CD14-positive monocyte (primary cell): ENCODE measurements around the gene RGS19. TPM values are rescaled to one million over a fixed set of nuclear protein-coding genes. Genes with fewer than 3 reads are reported as not detected.
A peak's percentile ranks its signal among the peaks of the same experiment; 100 is the strongest.

Source experiments
- DNase-seq, 3 donors: peaks; one replicate each; pipeline ENCODE4 v3.0.0-alpha.2; 2011 to 2022
- H2AFZ ChIP-seq: 2 replicates; pipeline ENCODE4 v1.6.0; 2012; ENCODE audit warnings: mild to moderate bottlenecking, low read depth, low read length, inconsistent platforms; ENCODE audit not compliant: insufficient read depth, poor library complexity, severe bottlenecking
- H3K27ac ChIP-seq, 2 donors: 1 replicate in 1 of 2; 2 replicates in 1 of 2; pipeline ENCODE4 v1.5.1; 2012 to 2013; ENCODE audit warnings: low read length in 2 of 2, control low read depth in 1 of 2, inconsistent platforms in 1 of 2, low read depth in 1 of 2, mild to moderate bottlenecking in 1 of 2
- H3K27me3 ChIP-seq, 2 donors: one replicate each; pipeline versions ENCODE4 v1.6.0 to v1.6.1; 2011 to 2013; ENCODE audit warnings: low read length in 2 of 2; ENCODE audit not compliant: control insufficient read depth in 2 of 2, insufficient read depth in 2 of 2
- H3K36me3 ChIP-seq, 2 donors: replicated peaks in 1 of 2; 1 replicate in 1 of 2; 2 replicates in 1 of 2; pipeline versions ENCODE4 v1.5.1 to v1.6.1; 2012 to 2013; ENCODE audit warnings: low read length in 2 of 2, control low read depth in 1 of 2, inconsistent platforms in 1 of 2, mild to moderate bottlenecking in 1 of 2; ENCODE audit not compliant: insufficient read depth in 2 of 2, control insufficient read depth in 1 of 2
- H3K4me1 ChIP-seq, 2 donors: 1 replicate in 1 of 2; 2 replicates in 1 of 2; pipeline versions ENCODE4 v1.5.1 to v1.6.1; 2012 to 2013; ENCODE audit warnings: low read length in 2 of 2, control low read depth in 1 of 2, inconsistent platforms in 1 of 2, mild to moderate bottlenecking in 1 of 2, moderate library complexity in 1 of 2; ENCODE audit not compliant: insufficient read depth in 2 of 2, control insufficient read depth in 1 of 2
- H3K4me2 ChIP-seq: replicated peaks from 2 replicates; pipeline ENCODE3; 2012; ENCODE audit warnings: low read length, moderate library complexity, mild to moderate bottlenecking; ENCODE audit not compliant: poor library complexity, severe bottlenecking; ENCODE audit errors: extremely low read depth
- H3K4me3 ChIP-seq, 3 experiments: fragments of 200-600 bp in 1 of 3; sonication (generic) in 1 of 3; replicated peaks in 1 of 3; 1 replicate in 2 of 3; 2 replicates in 1 of 3; pipeline ENCODE4 v1.5.1; 2011 to 2013; ENCODE audit warnings: low read length in 3 of 3, mild to moderate bottlenecking in 3 of 3, control low read depth in 2 of 3, low read depth in 2 of 3, inconsistent platforms in 1 of 3, moderate library complexity in 1 of 3
- H3K79me2 ChIP-seq: 2 replicates; pipeline ENCODE4 v1.6.0; 2012; ENCODE audit warnings: mild to moderate bottlenecking, control low read depth, inconsistent platforms, low read length, moderate library complexity; ENCODE audit not compliant: insufficient read depth
- H3K9ac ChIP-seq: 2 replicates; pipeline ENCODE4 v1.6.0; 2017; ENCODE audit warnings: low read length, mild to moderate bottlenecking; ENCODE audit not compliant: insufficient read depth, poor library complexity, severe bottlenecking
- H3K9me3 ChIP-seq, 2 donors: replicated peaks in 1 of 2; 1 replicate in 1 of 2; 2 replicates in 1 of 2; pipeline versions ENCODE4 v1.5.1 to v1.6.1; 2012 to 2013; ENCODE audit warnings: low read length in 2 of 2, control low read depth in 1 of 2; ENCODE audit not compliant: control insufficient read depth in 1 of 2, insufficient read depth in 1 of 2
- H4K20me1 ChIP-seq: 2 replicates; pipeline ENCODE4 v1.6.0; 2012; ENCODE audit warnings: mild to moderate bottlenecking, low read length, control low read depth, moderate library complexity; ENCODE audit not compliant: insufficient read depth
- H3K27ac Mint-ChIP-seq, 7 donors: one replicate each; pipeline ENCODE4 v1.8.0; 2020; ENCODE audit warnings: mild to moderate bottlenecking in 7 of 7, mixed read lengths in 7 of 7, moderate library complexity in 6 of 7, inconsistent platforms in 2 of 7
- H3K27me3 Mint-ChIP-seq, 3 donors: one replicate each; pipeline ENCODE4 v1.8.0; 2021 to 2022; ENCODE audit warnings: low read depth in 3 of 3, mild to moderate bottlenecking in 3 of 3, mixed read lengths in 3 of 3, moderate library complexity in 3 of 3, inconsistent platforms in 1 of 3
- H3K36me3 Mint-ChIP-seq, 2 donors: one replicate each; pipeline ENCODE4 v1.8.0; 2020; ENCODE audit warnings: mixed read lengths in 2 of 2, inconsistent platforms in 1 of 2, mild to moderate bottlenecking in 1 of 2
- H3K4me1 Mint-ChIP-seq: one replicate; pipeline ENCODE4 v1.8.0; 2020; ENCODE audit warnings: mild to moderate bottlenecking, mixed read lengths
- H3K4me3 Mint-ChIP-seq, 2 donors: one replicate each; pipeline ENCODE4 v1.8.0; 2020; ENCODE audit warnings: mild to moderate bottlenecking in 2 of 2, mixed read lengths in 2 of 2, moderate library complexity in 1 of 2
- H3K9me3 Mint-ChIP-seq, 7 donors: one replicate each; pipeline ENCODE4 v1.8.0; 2020 to 2022; ENCODE audit warnings: mixed read lengths in 7 of 7, mild to moderate bottlenecking in 6 of 7, moderate library complexity in 6 of 7, inconsistent platforms in 2 of 7
- WGBS: methylation state at CpG from one replicate; pipeline ENCODE4 v1.1.5; 2013; ENCODE audit warnings: missing lambda C conversion rate; ENCODE audit not compliant: insufficient coverage; 5-methylcytosine and 5-hydroxymethylcytosine counted together
- intact Hi-C, 2 donors: fragments of 100-400 bp; cut with micrococcal nuclease; formaldehyde crosslinking; loops; one replicate each; pipeline versions ENCODE4 v1.15.0 to v1.15.1; 2023
- polyA plus RNA-seq, 3 donors: library from polyadenylated mRNA; depleted of rRNA in 1 of 3; unstranded in 2 of 3; stranded (reverse) in 1 of 3; fragments of 300-500 nt in 2 of 3; fragments of >200 nt in 1 of 3; fragmentation: Illumina TruSeq in 2 of 3; gene quantifications; 1 replicate in 2 of 3; 2 replicates in 1 of 3; pipeline ENCODE4 v1.2.3, GENCODE V29; 2012 to 2021
- TF ChIP-seq, protein P1 (sequence below): fragments of 200-600 bp; IDR thresholded peaks from one replicate; pipeline ENCODE4 v1.8.0; 2022; ENCODE audit warnings: antibody characterized with exemption, mild to moderate bottlenecking

Gene RGS19
- polyA plus RNA-seq, 3 donors, result 235 to 280 (median 244) TPM

DNA sequence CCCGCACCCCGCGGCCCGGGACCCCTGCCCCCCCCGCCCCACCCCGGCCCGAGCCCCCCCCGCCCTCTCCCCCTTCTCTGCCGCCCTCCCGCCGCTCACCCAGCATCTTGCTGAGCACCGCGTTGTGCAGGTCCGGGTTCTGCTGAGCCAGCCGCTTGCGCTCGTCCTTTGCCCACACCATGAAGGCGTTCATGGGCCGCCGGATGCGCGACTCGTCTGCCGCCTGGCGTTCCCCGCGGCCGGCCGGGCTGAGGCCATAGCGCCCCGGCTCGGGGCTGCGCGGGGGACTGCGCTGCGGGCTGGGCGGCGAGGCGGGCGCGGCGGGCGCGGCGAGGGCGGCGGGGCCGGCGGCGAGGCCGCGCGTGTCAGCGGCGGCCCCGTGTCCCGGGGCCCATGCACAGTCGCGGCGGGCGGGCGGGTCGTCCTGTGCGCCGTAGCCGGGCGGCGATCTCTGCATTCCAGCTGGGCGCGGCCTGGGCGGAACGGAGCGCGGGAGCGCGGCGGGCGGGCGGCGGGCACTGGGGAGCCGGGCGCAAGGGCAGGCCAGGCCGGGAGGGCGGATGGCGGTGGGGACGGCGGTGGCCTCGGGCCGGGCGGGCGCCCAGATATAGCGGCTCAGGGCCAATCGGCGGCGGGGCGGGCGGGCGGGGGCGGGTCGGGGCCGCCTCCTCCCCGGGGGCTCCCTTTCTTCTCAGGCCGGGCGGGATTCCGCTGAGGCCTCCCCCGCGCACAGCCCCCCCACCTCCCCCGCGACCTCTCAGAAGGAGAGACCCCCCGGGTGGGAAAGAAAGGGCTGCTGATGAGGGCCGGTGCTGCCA is 30.0 kb downstream of the RGS19 start, which contains the start of gene SOX18:
Gene SOX18, minus strand, starts transcription at position 580 of the 818 bp plus-strand sequence. Its CDS starts 123 bp downstream, at position 457.
- H3K27me3 ChIP-seq, result peaks cover 17 to 64% of the 10 kb centered on the region in 2 donors
- H3K27ac Mint-ChIP-seq, result no peak within 1 kb of the TSS

DNA sequence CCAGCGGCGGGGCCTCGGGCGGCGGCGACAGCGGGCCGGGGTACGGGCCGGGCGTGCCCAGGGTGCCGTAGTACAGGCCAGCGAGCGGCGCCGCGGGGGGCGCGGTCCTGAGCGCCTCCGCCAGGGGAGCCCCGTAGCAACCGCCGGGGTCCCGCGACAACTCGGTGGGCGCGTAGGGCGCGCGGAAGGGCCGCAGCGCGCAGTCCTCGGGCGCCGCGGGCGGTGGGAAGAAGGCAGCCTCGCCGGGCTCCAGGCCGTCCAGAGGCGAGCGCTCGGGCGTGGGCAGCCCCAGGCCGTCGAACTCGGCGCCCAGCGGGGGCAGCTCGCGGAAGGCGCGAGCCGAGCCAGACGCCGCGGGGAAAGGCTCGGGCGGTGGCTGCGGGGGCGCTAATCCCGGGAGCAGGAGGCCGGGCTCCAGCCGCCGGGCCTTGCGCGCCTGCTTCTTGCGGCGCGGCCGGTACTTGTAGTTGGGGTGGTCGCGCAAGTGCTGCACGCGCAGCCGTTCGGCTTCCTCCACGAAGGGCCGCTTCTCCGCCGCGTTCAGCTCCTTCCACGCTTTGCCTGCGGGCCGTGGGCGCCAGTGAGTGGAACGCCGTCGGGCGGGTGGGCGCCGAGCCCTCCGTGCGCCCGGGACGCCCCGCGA is 30.8 kb downstream of the RGS19 start:
- TF ChIP-seq, protein P1, sequence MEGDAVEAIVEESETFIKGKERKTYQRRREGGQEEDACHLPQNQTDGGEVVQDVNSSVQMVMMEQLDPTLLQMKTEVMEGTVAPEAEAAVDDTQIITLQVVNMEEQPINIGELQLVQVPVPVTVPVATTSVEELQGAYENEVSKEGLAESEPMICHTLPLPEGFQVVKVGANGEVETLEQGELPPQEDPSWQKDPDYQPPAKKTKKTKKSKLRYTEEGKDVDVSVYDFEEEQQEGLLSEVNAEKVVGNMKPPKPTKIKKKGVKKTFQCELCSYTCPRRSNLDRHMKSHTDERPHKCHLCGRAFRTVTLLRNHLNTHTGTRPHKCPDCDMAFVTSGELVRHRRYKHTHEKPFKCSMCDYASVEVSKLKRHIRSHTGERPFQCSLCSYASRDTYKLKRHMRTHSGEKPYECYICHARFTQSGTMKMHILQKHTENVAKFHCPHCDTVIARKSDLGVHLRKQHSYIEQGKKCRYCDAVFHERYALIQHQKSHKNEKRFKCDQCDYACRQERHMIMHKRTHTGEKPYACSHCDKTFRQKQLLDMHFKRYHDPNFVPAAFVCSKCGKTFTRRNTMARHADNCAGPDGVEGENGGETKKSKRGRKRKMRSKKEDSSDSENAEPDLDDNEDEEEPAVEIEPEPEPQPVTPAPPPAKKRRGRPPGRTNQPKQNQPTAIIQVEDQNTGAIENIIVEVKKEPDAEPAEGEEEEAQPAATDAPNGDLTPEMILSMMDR, result no peak

More for the DNA sequence above, 30.0 kb downstream of the RGS19 start, which contains the start of gene SOX18:
- H4K20me1 ChIP-seq, result no peaks in the 10 kb centered on the region
- H3K4me2 ChIP-seq, result peak within 1 kb of the TSS; percentile 7
- H3K27ac ChIP-seq, result no peak within 1 kb of the TSS
- peaks cover 6 to 12% of the 10 kb centered on the region in 2 donors for H3K4me1 ChIP-seq
- Mint-ChIP-seq H3K9me3 (peaks cover 0 to 12% (median 1%) of the 10 kb centered on the region in 7 donors), H3K36me3 (peaks cover 0 to 3% of the 10 kb centered on the region in 2 donors), H3K4me3 (peak within 1 kb of the TSS in 1 of 2 donors; percentile 65), H3K27me3 (peaks cover 62 to 86% (median 69%) of the 10 kb centered on the region in 3 donors), H3K4me1 (peaks cover 9% of the 10 kb centered on the region)
- no peak within 1 kb of the TSS for H2AFZ ChIP-seq
- no peak within 1 kb of the TSS for H3K4me3 ChIP-seq
- peaks cover 0 to 14% of the 10 kb centered on the region in 2 donors for H3K9me3 ChIP-seq
- no peaks in the 10 kb centered on the region for H3K36me3 ChIP-seq
- intact Hi-C loops, result no loop called here
- no peak for DNase-seq
- no peak within 1 kb of the TSS for H3K9ac ChIP-seq
- under 1% methylated on average over 75 of the region's 111 CpGs for WGBS
- H3K79me2 ChIP-seq, result no peaks in the 10 kb centered on the region
- TF ChIP-seq, protein P1, result no peak

More for the DNA sequence above, 30.8 kb downstream of the RGS19 start:
- H3K79me2 ChIP-seq, result no peaks in the 10 kb centered on the region
- H3K27me3 ChIP-seq, result peaks cover 17 to 57% of the 10 kb centered on the region in 2 donors
- no peak for DNase-seq
- peaks cover 0 to 7% of the 10 kb centered on the region in 2 donors for H3K4me1 ChIP-seq
- Mint-ChIP-seq H3K4me1 (peaks cover 3% of the 10 kb centered on the region), H3K36me3 (peaks cover 0 to 3% of the 10 kb centered on the region in 2 donors), H3K4me3 (peak overlapping the region in 1 of 2 donors; percentile 51), H3K27ac (no peak overlapping the region), H3K9me3 (peaks cover 0 to 9% (median 1%) of the 10 kb centered on the region in 7 donors), H3K27me3 (peaks cover 59 to 81% (median 69%) of the 10 kb centered on the region in 3 donors)
- H2AFZ ChIP-seq, result no peak overlapping the region
- H3K9me3 ChIP-seq, result peaks cover 0 to 14% of the 10 kb centered on the region in 2 donors
- H3K36me3 ChIP-seq, result no peaks in the 10 kb centered on the region
- no peak overlapping the region for H3K9ac ChIP-seq
- H3K4me2 ChIP-seq, result no peak overlapping the region
- no peaks in the 10 kb centered on the region for H4K20me1 ChIP-seq
- 33% methylated on average over 77 of the region's 101 CpGs for WGBS
- H3K4me3 ChIP-seq, result no peak overlapping the region
- intact Hi-C loops, result no loop called here
- no peak overlapping the region for H3K27ac ChIP-seq
